H1 (cell line): ENCODE results near the gene SLC45A1. TPM values are rescaled to one million over a fixed set of nuclear protein-coding genes. Genes with fewer than 3 reads are reported as not detected.
A peak's percentile ranks its signal among the peaks of the same experiment; 100 is the strongest.

ENCODE experiments used
- CTCF ChIA-PET: fragments of 300-600 bp; sonication (Branson Sonifier 250); formaldehyde crosslinking; loops from one replicate; lab custom pipeline; 2021; ENCODE audit not compliant: partially characterized antibody; lab: Charles Lee
- POLR2A ChIA-PET: fragments of 300-600 bp; sonication (Branson Sonifier 250); formaldehyde crosslinking; loops from one replicate; lab custom pipeline; 2021; ENCODE audit warnings: inconsistent platforms; ENCODE audit not compliant: partially characterized antibody; lab: Charles Lee
- DNase-seq, 2 experiments: peaks; one replicate each; pipeline versions ENCODE4 v3.0.0 to v3.0.0-alpha.2; 2010 to 2022; ENCODE audit warnings: low spot score in 2 of 2, low read depth in 1 of 2, mixed read lengths in 1 of 2
- FAIRE-seq: peaks from 2 replicates; lab custom pipeline; 2011; peaks lifted over from hg19 to GRCh38; lab: Jason Lieb, UNC
- H2AFZ ChIP-seq: 2 replicates; pipeline ENCODE4 v1.8.1; 2012; ENCODE audit warnings: low read length, inconsistent platforms
- H2AK5ac ChIP-seq: 2 replicates; pipeline ENCODE4 v1.6.1; 2013; ENCODE audit warnings: low read depth, low read length
- H2BK120ac ChIP-seq: replicated peaks from 2 replicates; pipeline ENCODE3; 2013; ENCODE audit warnings: low read depth, low read length, inconsistent platforms
- H2BK12ac ChIP-seq: 2 replicates; pipeline ENCODE4 v1.6.1; 2013; ENCODE audit warnings: low read depth, low read length
- H2BK15ac ChIP-seq: 2 replicates; pipeline ENCODE4 v1.6.1; 2013; ENCODE audit warnings: low read length
- H2BK20ac ChIP-seq: 2 replicates; pipeline ENCODE4 v1.6.1; 2013; ENCODE audit warnings: low read length
- H2BK5ac ChIP-seq: 2 replicates; pipeline ENCODE4 v1.6.1; 2013; ENCODE audit warnings: low read depth, low read length
- H3K14ac ChIP-seq: 2 replicates; pipeline ENCODE4 v1.6.1; 2013; ENCODE audit warnings: inconsistent platforms; ENCODE audit not compliant: insufficient read length
- H3K18ac ChIP-seq: 2 replicates; pipeline ENCODE4 v1.6.1; 2013; ENCODE audit warnings: low read length; ENCODE audit errors: extremely low read depth
- H3K23ac ChIP-seq: 2 replicates; pipeline ENCODE4 v1.6.1; 2013; ENCODE audit warnings: inconsistent platforms; ENCODE audit not compliant: insufficient read length
- H3K23me2 ChIP-seq: 2 replicates; pipeline ENCODE4 v1.6.1; 2013; ENCODE audit warnings: low read depth, low read length
- H3K27ac ChIP-seq: 2 replicates; pipeline ENCODE4 v1.6.1; 2011; ENCODE audit warnings: low read depth, low read length, inconsistent platforms
- H3K27me3 ChIP-seq, 4 experiments: replicated peaks in 1 of 4; 1 replicate in 1 of 4; 2 replicates in 3 of 4; pipeline versions ENCODE4 v1.6.1 to v1.8.1; 2011 to 2013; ENCODE audit warnings: low read length in 3 of 4, mild to moderate bottlenecking in 3 of 4, inconsistent platforms in 2 of 4, mixed read lengths in 2 of 4, moderate library complexity in 1 of 4; ENCODE audit not compliant: control insufficient read depth in 3 of 4, insufficient read depth in 3 of 4; ENCODE audit errors: extremely low read depth in 1 of 4
- H3K36me3 ChIP-seq, 4 experiments: 2 replicates each; pipeline versions ENCODE4 v1.6.1 to v1.8.1; 2011 to 2013; ENCODE audit warnings: mild to moderate bottlenecking in 4 of 4, low read length in 3 of 4, moderate library complexity in 2 of 4, control low read depth in 1 of 4, inconsistent platforms in 1 of 4; ENCODE audit not compliant: insufficient read depth in 4 of 4, control insufficient read depth in 2 of 4
- H3K4ac ChIP-seq: replicated peaks from 2 replicates; pipeline ENCODE3; 2013; ENCODE audit warnings: low read length, low read depth, mixed read lengths, inconsistent platforms; ENCODE audit not compliant: insufficient read length
- H3K4me1 ChIP-seq, 4 experiments: replicated peaks in 1 of 4; 1 replicate in 1 of 4; 2 replicates in 3 of 4; pipeline versions ENCODE4 v1.6.1 to v1.8.1; 2011 to 2013; ENCODE audit warnings: low read length in 3 of 4, inconsistent platforms in 2 of 4, mixed read lengths in 1 of 4; ENCODE audit not compliant: insufficient read depth in 4 of 4, control insufficient read depth in 3 of 4
- H3K4me2 ChIP-seq, 2 experiments: 2 replicates each; pipeline versions ENCODE4 v1.6.1 to v1.8.1; 2011 to 2013; ENCODE audit warnings: low read depth in 2 of 2, low read length in 2 of 2, control low read depth in 1 of 2, inconsistent platforms in 1 of 2, mild to moderate bottlenecking in 1 of 2; ENCODE audit not compliant: insufficient read depth in 1 of 2
- H3K4me3 ChIP-seq, 4 experiments: fragments of 200-600, 300-600 bp in 1 of 4; sonication (generic), shearing (Covaris generic), sonication (Bioruptor Twin) in 1 of 4; 2 replicates each; pipeline versions ENCODE4 v1.5.1 to v1.8.1; 2011 to 2016; ENCODE audit warnings: low read length in 4 of 4, low read depth in 3 of 4, control low read depth in 2 of 4, inconsistent platforms in 2 of 4, mild to moderate bottlenecking in 2 of 4, mixed read lengths in 1 of 4, moderate library complexity in 1 of 4; ENCODE audit not compliant: insufficient read depth in 2 of 4; ENCODE audit errors: extremely low read depth in 1 of 4
- H3K56ac ChIP-seq: replicated peaks from 2 replicates; pipeline ENCODE3; 2013; ENCODE audit warnings: low read depth, mild to moderate bottlenecking, mixed read lengths, low read length, inconsistent platforms; ENCODE audit not compliant: insufficient read length
- H3K79me1 ChIP-seq: 2 replicates; pipeline ENCODE4 v1.6.1; 2013; ENCODE audit warnings: low read depth, low read length, control low read depth
- H3K79me2 ChIP-seq, 2 experiments: 2 replicates each; pipeline versions ENCODE4 v1.6.1 to v1.8.1; 2012 to 2013; ENCODE audit warnings: low read length in 2 of 2, mild to moderate bottlenecking in 2 of 2, inconsistent platforms in 1 of 2; ENCODE audit not compliant: insufficient read depth in 2 of 2, control insufficient read depth in 1 of 2
- H3K9ac ChIP-seq, 4 experiments: replicated peaks in 1 of 4; 1 replicate in 1 of 4; 2 replicates in 3 of 4; pipeline versions ENCODE4 v1.6.1 to v1.8.1; 2011 to 2013; ENCODE audit warnings: low read depth in 3 of 4, low read length in 3 of 4, control low read depth in 2 of 4, mild to moderate bottlenecking in 2 of 4, moderate library complexity in 2 of 4, inconsistent platforms in 1 of 4; ENCODE audit errors: extremely low read depth in 1 of 4
- H3K9me3 ChIP-seq, 2 experiments: 2 replicates each; pipeline versions ENCODE4 v1.6.1 to v1.8.1; 2012 to 2013; ENCODE audit warnings: mild to moderate bottlenecking in 2 of 2, moderate library complexity in 2 of 2, control low read depth in 1 of 2, inconsistent platforms in 1 of 2, low read depth in 1 of 2, low read length in 1 of 2, mixed read lengths in 1 of 2; ENCODE audit not compliant: insufficient read depth in 2 of 2
- H4K20me1 ChIP-seq, 2 experiments: replicated peaks in 1 of 2; 2 replicates each; pipeline versions ENCODE3 to v1.8.1; 2011 to 2013; ENCODE audit warnings: inconsistent platforms in 2 of 2, low read length in 2 of 2, mild to moderate bottlenecking in 1 of 2; ENCODE audit not compliant: insufficient read depth in 2 of 2, control insufficient read depth in 1 of 2
- H4K5ac ChIP-seq: 2 replicates; pipeline ENCODE4 v1.6.1; 2013; ENCODE audit warnings: low read length, low read depth, mixed read lengths, inconsistent platforms; ENCODE audit not compliant: insufficient read length
- H4K8ac ChIP-seq: 2 replicates; pipeline ENCODE4 v1.8.0; 2013; ENCODE audit warnings: mild to moderate bottlenecking, moderate library complexity, low read length, inconsistent platforms; ENCODE audit not compliant: insufficient read depth; ENCODE audit errors: extremely low read depth
- H4K91ac ChIP-seq: replicated peaks from 2 replicates; pipeline ENCODE3; 2013; ENCODE audit warnings: low read length, mixed read lengths, inconsistent platforms; ENCODE audit not compliant: insufficient read length
- BACH1 ChIP-seq: IDR thresholded peaks from 2 replicates; pipeline ENCODE4 v1.6.1; 2012; ENCODE audit warnings: low read length, improper control_type of control experiment
- BRCA1 ChIP-seq: IDR thresholded peaks from 2 replicates; pipeline ENCODE4 v1.6.1; 2012; ENCODE audit warnings: low read depth, low read length, improper control_type of control experiment
- CBX8 ChIP-seq: fragments of 300-800, 300-1000 bp; sonication (generic); IDR thresholded peaks from 2 replicates; pipeline ENCODE4 v1.7.1; 2016; ENCODE audit warnings: low read depth, low read length, borderline replicate concordance
- CEBPB ChIP-seq: IDR thresholded peaks from 2 replicates; pipeline ENCODE4 v1.6.1; 2012; ENCODE audit warnings: low read depth, low read length
- CTBP2 ChIP-seq: IDR thresholded peaks from 2 replicates; pipeline ENCODE4 v1.7.0; 2011; ENCODE audit warnings: borderline replicate concordance, mild to moderate bottlenecking, moderate library complexity, mixed read lengths, low read length; ENCODE audit not compliant: insufficient read depth, insufficient read length
- KDM1A ChIP-seq: fragments of 200-600, 300-600 bp; sonication (generic); IDR thresholded peaks from 2 replicates; pipeline ENCODE4 v1.7.1; 2016; ENCODE audit warnings: mild to moderate bottlenecking, low read length, borderline replicate concordance
- KDM4A ChIP-seq: IDR thresholded peaks from one replicate; pipeline ENCODE4 v1.7.1; 2012; ENCODE audit warnings: low read depth, mild to moderate bottlenecking, moderate library complexity, low read length, inconsistent platforms; ENCODE audit not compliant: severe bottlenecking
- POLR2AphosphoS5 ChIP-seq: IDR thresholded peaks from 2 replicates; pipeline ENCODE4 v1.6.1; 2011; ENCODE audit warnings: low read depth, low read length
- RNF2 ChIP-seq: fragments of 200-900, 300-1000 bp; sonication (generic); IDR thresholded peaks from 2 replicates; pipeline ENCODE4 v1.7.1; 2016; ENCODE audit warnings: borderline replicate concordance, low read depth, mild to moderate bottlenecking, antibody characterized with exemption, low read length; ENCODE audit not compliant: poor library complexity, severe bottlenecking; ENCODE audit errors: missing control alignments
- SIRT6 ChIP-seq: IDR thresholded peaks from one replicate; pipeline ENCODE4 v1.7.1; 2012; ENCODE audit warnings: low read length, inconsistent platforms
- SUZ12 ChIP-seq: fragments of 200-600 bp; sonication (generic); IDR thresholded peaks from 2 replicates; pipeline ENCODE4 v1.6.1; 2012; ENCODE audit warnings: mild to moderate bottlenecking, inconsistent platforms, low read length, moderate library complexity, mixed read lengths
- TBP ChIP-seq: IDR thresholded peaks from 2 replicates; pipeline ENCODE4 v1.6.1; 2011; ENCODE audit warnings: low read depth, low read length, improper control_type of control experiment
- TEAD4 ChIP-seq: IDR thresholded peaks from 2 replicates; pipeline ENCODE4 v1.6.1; 2012; ENCODE audit warnings: low read depth, low read length, inconsistent platforms, mixed read lengths
- WGBS, 2 experiments: shearing (Covaris generic) in 1 of 2; methylation state at CpG; one replicate each; pipeline versions ENCODE4 v1.1.6 to v1.1.7; 2013 to 2015; ENCODE audit warnings: low lambda C conversion rate in 2 of 2, mixed read lengths in 2 of 2, inconsistent platforms in 1 of 2, low coverage in 1 of 2, missing lambda C conversion rate in 1 of 2; ENCODE audit not compliant: insufficient replicate concordance in 2 of 2, insufficient coverage in 1 of 2, insufficient read length in 1 of 2; ENCODE audit errors: extremely low coverage in 1 of 2, missing lambda C conversion rate in 1 of 2; 5-methylcytosine and 5-hydroxymethylcytosine counted together
- polyA plus RNA-seq, 7 experiments: library from polyadenylated mRNA; depleted of rRNA in 3 of 7; stranded (reverse) in 5 of 7; unstranded in 2 of 7; fragments of >200 nt in 5 of 7; fragments of 200-250 nt in 2 of 7; gene quantifications; 1 replicate in 5 of 7; 2 replicates in 1 of 7; 4 replicates in 1 of 7; pipeline versions ENCODE4 v1.2.1 to v1.2.3, GENCODE V29; 2011 to 2013; ENCODE audit warnings: missing spikeins in 2 of 7, mixed read lengths in 2 of 7
- total RNA-seq: library from RNA; stranded (reverse); fragmentation: NEBNext Ultra II Directional; extraction: Animal tissue kit (Norgen Biotek cat#: 25700); gene quantifications from 2 replicates; pipeline ENCODE4 v1.2.1, GENCODE V29; 2021
- TF ChIP-seq, protein P1 (sequence below): IDR thresholded peaks from 2 replicates; pipeline ENCODE4 v1.6.1; 2011; ENCODE audit warnings: low read depth, mild to moderate bottlenecking, low read length; ENCODE audit not compliant: insufficient read depth

The SLC45A1 gene
- total and polyA plus RNA-seq, 2 of the 8 experiments (the other 6 are each of a cell fraction or from before 2014, with no cell fraction given): 1.0 to 1.7 TPM

- Histone ChIP-seq H2BK20ac (no peak overlapping the region), H3K79me2 (no peaks in the 10 kb centered on the region), H3K23ac (no peak overlapping the region), H3K56ac (no peak overlapping the region), H3K9ac (no peak overlapping the region), H4K91ac (no peak overlapping the region), H4K5ac (no peak overlapping the region), H3K27ac (no peak overlapping the region), H3K36me3 (no peaks in the 10 kb centered on the region), H2BK120ac (no peak overlapping the region), H3K18ac (no peak overlapping the region), H3K23me2 (no peaks in the 10 kb centered on the region), H3K4me2 (no peak overlapping the region), H3K14ac (no peak overlapping the region), H3K4me3 (no peak overlapping the region), H2BK5ac (no peak overlapping the region), H3K9me3 (no peaks in the 10 kb centered on the region), H3K27me3 (no peaks in the 10 kb centered on the region), H4K8ac (no peak overlapping the region; the same call in 1 of the 2 replicates), H2AK5ac (no peak overlapping the region), H3K79me1 (no peaks in the 10 kb centered on the region), H2BK12ac (0 out of 2 replicates have a peak overlapping the region, but pooled peaks have one; percentile 9), H4K20me1 (no peaks in the 10 kb centered on the region), H2AFZ (no peak overlapping the region), H3K4me1 (no peaks in the 10 kb centered on the region; a peak in 1 of 7 replicates), H3K4ac (no peak overlapping the region), H2BK15ac (no peak overlapping the region)
- WGBS, 2 experiments: 76% methylated on average over 9 of the region's 14 CpGs; no CpG with 5 or more reads in 1 of the 2 experiments
- CTCF ChIA-PET: interaction anchor here (1.0 to 4.1 kb wide), 6 partner anchors 12 to 346 kb away, joined by 3 to 30 read pairs (median 5); partner anchors contain the start of gene SLC45A1
- POLR2A ChIA-PET: interaction anchor here (0.9 kb wide), 1 partner anchor 17 kb away, joined by 3 read pairs; no protein-coding TSS in a partner anchor
- FAIRE-seq: no peak
- no peak for DNase-seq
- no peak for TF ChIP-seq BRCA1
- TF ChIP-seq CBX8: no peak
- no peak for TF ChIP-seq SIRT6
- TF ChIP-seq SUZ12: no peak
- no peak for TF ChIP-seq TBP
- no peak for TF ChIP-seq KDM4A
- TF ChIP-seq BACH1: no peak
- no peak for TF ChIP-seq KDM1A
- no peak for TF ChIP-seq TEAD4
- no peak for TF ChIP-seq POLR2AphosphoS5
- no peak for TF ChIP-seq CTBP2
- no peak for TF ChIP-seq CEBPB
- no peak for TF ChIP-seq RNF2
- TF ChIP-seq, protein P1, sequence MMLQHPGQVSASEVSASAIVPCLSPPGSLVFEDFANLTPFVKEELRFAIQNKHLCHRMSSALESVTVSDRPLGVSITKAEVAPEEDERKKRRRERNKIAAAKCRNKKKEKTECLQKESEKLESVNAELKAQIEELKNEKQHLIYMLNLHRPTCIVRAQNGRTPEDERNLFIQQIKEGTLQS: no peak
Observed at GRCh38 chr1:8329858-8330257, 11.9 kb downstream of the SLC45A1 start.
